Astrocyte of the cerebellum (primary cell): ENCODE measurements around the gene DOCK1.
"Not testable (repeated sequence)": the region's sequence is repeated elsewhere in the genome, so short reads cannot be mapped to it uniquely, and the experiment has no call there.

Experiments
- DNase-seq: peaks from one replicate; pipeline ENCODE4 v3.0.0-alpha.2; 2011; ENCODE audit warnings: low read depth
- H3K4me3 ChIP-seq: 2 replicates; pipeline ENCODE4 v1.5.1; 2011; ENCODE audit warnings: mild to moderate bottlenecking, low read depth, low read length, moderate library complexity
- CTCF ChIP-seq: IDR thresholded peaks from 2 replicates; pipeline ENCODE4 v1.5.1; 2012; ENCODE audit warnings: low read length, low read depth, moderate library complexity, mild to moderate bottlenecking; ENCODE audit errors: missing control alignments
- in situ Hi-C: cut with HindIII; loops from 2 replicates; pipeline ENCODE4 v1.10.0; 2017; ENCODE audit warnings: low sequenced_read_pairs

Gene DOCK1

DNA sequence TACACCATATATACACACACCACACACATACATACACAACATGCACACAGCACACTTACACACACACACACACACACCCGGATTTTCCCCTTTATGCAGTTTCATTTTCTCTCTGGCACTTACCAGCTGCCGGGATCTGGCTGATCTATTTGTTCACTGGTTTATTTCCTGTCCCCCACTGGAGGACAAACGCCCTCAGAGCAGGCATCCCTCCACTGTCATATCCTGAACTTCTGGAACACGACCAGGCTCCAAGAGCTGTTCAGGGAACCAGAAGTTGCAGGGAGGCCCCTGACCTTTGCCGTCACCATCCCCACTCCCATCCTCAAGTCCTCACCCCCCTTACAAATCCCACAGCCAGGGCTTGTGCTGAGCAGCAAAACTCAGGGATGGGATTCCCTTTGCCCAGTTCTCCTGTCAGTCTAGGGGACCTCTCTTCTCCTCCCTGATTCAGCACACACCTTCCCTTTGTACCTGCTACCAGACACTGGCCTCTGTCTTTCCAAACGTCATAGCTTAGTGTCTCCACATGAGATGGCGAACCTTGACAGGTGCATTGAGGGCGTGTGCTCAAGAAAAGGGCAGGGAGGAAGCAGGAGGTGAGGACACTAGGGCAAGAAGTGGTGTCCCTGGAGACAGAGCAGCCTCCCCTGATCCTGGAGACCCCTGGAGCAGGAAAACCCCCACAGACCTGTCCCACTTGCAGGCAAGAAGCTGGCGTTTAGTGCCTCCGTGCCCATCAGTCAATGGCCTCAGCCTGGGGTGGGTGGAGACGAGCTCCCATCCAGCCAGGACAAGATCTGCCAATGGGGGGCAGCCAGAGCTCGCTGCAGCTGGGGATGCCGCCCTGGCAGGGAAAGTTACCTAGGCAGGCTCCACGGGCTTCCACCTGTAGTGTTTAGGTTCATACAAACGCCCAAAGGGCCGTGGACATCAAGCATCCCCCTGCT lies 12.7 kb upstream of the DOCK1 start:
- TF ChIP-seq CTCF = no peak
- DNase-seq = no peak
- no peak overlapping the region for H3K4me3 ChIP-seq
- in situ Hi-C loops = no loop called here

DNA sequence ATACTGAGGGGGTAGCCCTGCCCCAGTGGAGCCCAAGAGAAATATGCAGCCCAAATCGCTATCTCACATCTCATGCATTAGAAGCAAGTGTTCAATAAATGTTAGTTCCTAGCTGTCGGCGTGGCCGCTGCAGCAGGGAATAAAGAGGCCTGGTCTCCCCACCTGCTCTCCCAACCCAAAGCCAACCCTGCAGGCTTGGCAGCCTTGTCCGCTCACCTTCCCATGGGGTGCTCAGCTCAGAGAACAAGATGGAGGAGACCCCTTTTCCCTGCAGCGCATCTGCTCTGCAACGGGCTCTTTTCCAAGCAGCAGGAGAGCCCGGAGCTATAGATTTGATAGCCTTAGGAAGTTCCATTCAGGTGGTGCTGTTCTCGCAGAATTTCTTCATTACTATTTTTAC lies 12.0 kb upstream of the DOCK1 start:
- TF ChIP-seq CTCF = no peak
- H3K4me3 ChIP-seq = no peak overlapping the region
- in situ Hi-C loops = no loop called here
- DNase-seq = no peak

DNA sequence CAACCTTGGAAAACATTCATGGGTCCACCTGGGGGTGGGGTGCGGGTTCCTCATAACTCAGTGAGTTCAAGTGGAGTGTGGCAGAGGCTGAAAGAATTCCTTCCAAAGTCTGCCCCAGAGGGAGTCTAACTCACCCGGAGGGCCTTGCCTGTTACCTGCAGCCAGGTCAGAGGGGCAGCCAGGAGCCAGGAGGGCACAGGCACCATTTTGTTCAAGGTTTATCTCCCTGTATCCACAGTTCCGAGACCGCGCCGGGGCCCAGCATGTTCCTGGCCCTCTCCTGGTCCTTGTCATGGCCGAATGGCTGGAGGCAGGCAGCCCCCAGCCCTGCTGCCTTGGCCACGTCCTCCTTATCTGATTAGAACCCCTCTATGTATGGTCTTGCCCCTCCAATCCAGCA lies 11.4 kb upstream of the DOCK1 start:
- TF ChIP-seq CTCF = no peak
- DNase-seq = no peak
- no peak overlapping the region for H3K4me3 ChIP-seq
- in situ Hi-C loops = no loop called here

DNA sequence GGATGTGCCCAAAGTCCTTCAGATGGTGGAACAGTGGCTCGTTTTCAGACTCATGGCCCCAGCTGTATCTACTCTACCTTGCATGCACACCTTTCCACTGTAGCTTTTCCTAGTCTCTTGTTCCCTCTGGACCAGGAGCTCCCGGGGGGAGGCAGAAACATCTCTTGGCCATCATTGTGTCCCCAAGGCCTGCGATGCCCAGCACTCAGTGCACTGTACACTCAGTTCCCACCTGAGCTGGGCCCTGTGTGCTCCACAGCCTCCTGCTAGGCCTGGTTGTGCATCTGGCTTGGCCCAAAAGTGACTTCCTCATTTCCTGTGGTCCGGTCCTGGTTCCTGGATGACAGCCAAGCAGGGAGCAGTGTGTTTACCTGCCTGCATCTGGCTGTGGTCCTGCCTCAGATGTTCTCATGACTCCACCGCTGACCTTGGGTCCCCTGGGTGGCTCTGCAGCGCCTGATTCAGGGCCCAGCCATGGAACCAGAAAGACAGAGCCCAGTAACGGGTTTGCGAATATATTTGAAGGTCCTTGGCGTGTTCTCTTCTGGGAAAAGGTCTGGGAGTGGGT lies 9.9 kb upstream of the DOCK1 start:
- H3K4me3 ChIP-seq = no peak overlapping the region
- DNase-seq = no peak
- no peak for TF ChIP-seq CTCF
- in situ Hi-C loops = no loop called here

DNA sequence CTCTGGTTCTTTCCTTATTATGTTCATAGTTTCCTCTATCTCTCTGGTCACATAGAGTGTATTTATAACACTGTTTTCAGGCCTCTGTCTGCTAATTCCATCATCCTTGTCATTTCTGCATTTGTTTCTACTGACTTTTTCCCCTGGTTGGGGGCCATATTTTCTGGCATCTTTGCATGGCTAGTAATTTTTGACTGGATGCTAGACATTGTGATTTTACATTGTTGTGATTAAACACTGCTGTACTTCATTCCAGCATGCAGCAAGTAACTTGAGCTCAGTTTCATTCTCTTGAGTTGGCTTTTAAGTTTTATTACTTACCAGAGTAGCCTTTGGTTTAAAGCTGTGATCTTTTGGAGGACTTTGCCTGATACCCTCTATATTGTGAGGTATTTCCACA lies 6.8 kb upstream of the DOCK1 start:
- in situ Hi-C loops = no loop called here

GRCh38 chr10:126899529-126899928 lies 5.7 kb upstream of the DOCK1 start:
- in situ Hi-C loops, H3K4me3 ChIP-seq, DNase-seq: not testable (repeated sequence)

More for the DNA sequence above, 6.8 kb upstream of the DOCK1 start:
- H3K4me3 ChIP-seq = no peak overlapping the region
- DNase-seq = no peak
- TF ChIP-seq CTCF = no peak

DNA sequence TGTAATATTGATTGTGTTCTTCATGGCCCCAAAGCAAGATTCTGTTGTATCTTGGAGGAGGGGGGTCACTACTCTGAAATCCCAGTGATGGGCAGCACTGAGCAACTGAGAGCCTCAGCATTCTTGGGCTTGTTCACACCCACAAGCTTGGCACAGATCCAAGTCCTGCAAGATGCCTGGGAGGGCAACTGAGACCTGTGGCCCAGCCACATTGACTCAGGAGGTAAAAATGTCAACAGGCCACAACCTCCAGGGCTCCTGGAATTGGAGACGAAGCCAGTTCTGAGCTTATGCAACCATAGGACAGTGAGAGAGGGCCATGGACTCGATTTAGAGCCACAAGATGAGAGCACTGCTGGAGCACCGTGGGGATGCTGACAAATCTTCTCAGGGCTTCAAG lies 3.1 kb upstream of the DOCK1 start:
- in situ Hi-C loops = no loop called here
- TF ChIP-seq CTCF = peak; percentile 51
- no peak overlapping the region for H3K4me3 ChIP-seq
- DNase-seq = peak; percentile 47
